OCI-LY1 (cell line): ENCODE results near the gene SYNE2.

ENCODE experiments used
- H2AFZ ChIP-seq: fragments of 200-600 bp; sonication (generic), shearing (Covaris generic); 2 replicates; pipeline ENCODE4 v1.6.0; 2014; ENCODE audit warnings: antibody characterized with exemption, mild to moderate bottlenecking, low read length
- H3F3A ChIP-seq: fragments of 200-600 bp; sonication (generic), shearing (Covaris generic); 2 replicates; pipeline ENCODE4 v1.6.0; 2014; ENCODE audit warnings: mild to moderate bottlenecking, antibody characterized with exemption, low read length, moderate library complexity; ENCODE audit not compliant: insufficient read depth
- H3K27ac ChIP-seq: fragments of 200-600 bp; sonication (generic); 2 replicates; pipeline ENCODE4 v1.5.1; 2014; ENCODE audit warnings: low read length, mixed run types, mild to moderate bottlenecking, low read depth; ENCODE audit not compliant: poor library complexity, severe bottlenecking
- H3K27me3 ChIP-seq: fragments of 200-600 bp; sonication (generic); 2 replicates; pipeline ENCODE4 v1.6.0; 2014; ENCODE audit warnings: antibody characterized with exemption, mild to moderate bottlenecking, low read length, moderate library complexity; ENCODE audit not compliant: insufficient read depth
- H3K36me3 ChIP-seq: fragments of 200-600 bp; sonication (generic); 2 replicates; pipeline ENCODE4 v1.6.1; 2014; ENCODE audit warnings: mild to moderate bottlenecking, antibody characterized with exemption, low read length, moderate library complexity, mixed read lengths; ENCODE audit not compliant: insufficient read depth
- H3K4me1 ChIP-seq: fragments of 200-600 bp; sonication (generic); 2 replicates; pipeline ENCODE4 v1.5.1; 2014; ENCODE audit warnings: mild to moderate bottlenecking, low read length, moderate library complexity; ENCODE audit not compliant: insufficient read depth, severe bottlenecking
- H3K4me2 ChIP-seq: fragments of 200-600 bp; sonication (generic), shearing (Covaris generic); 2 replicates; pipeline ENCODE4 v1.6.1; 2014; ENCODE audit warnings: low read length
- H3K4me3 ChIP-seq: fragments of 200-600 bp; sonication (generic); 2 replicates; pipeline ENCODE4 v1.5.1; 2014; ENCODE audit warnings: low read length, low read depth, mild to moderate bottlenecking, mixed read lengths; ENCODE audit not compliant: poor library complexity, severe bottlenecking
- H3K79me2 ChIP-seq: fragments of 200-600 bp; shearing (Covaris generic); 2 replicates; pipeline ENCODE4 v1.6.1; 2016; ENCODE audit warnings: mixed run types, low read length, mixed read lengths; ENCODE audit not compliant: insufficient read depth
- H3K9ac ChIP-seq: fragments of 200-600 bp; sonication (generic), shearing (Covaris generic); 2 replicates; pipeline ENCODE4 v1.6.1; 2014; ENCODE audit warnings: mild to moderate bottlenecking, low read length, mixed read lengths
- H3K9me2 ChIP-seq: fragments of 200-600 bp; sonication (generic), shearing (Covaris generic); 2 replicates; pipeline ENCODE4 v1.6.1; 2014; ENCODE audit warnings: low read depth, mild to moderate bottlenecking, low read length, mixed read lengths
- H3K9me3 ChIP-seq: fragments of 200-600 bp; shearing (Covaris generic); 2 replicates; pipeline ENCODE4 v1.6.1; 2014; ENCODE audit warnings: low read length, mixed read lengths
- H4K20me1 ChIP-seq: fragments of 200-600 bp; sonication (generic), shearing (Covaris generic); 2 replicates; pipeline ENCODE4 v1.6.0; 2016; ENCODE audit warnings: mild to moderate bottlenecking, low read length; ENCODE audit not compliant: insufficient read depth
- EZH2 ChIP-seq: fragments of 200-600 bp; sonication (generic), shearing (Covaris generic); IDR thresholded peaks from 2 replicates; pipeline ENCODE4 v1.8.0; 2017; ENCODE audit warnings: borderline replicate concordance, mixed run types, mild to moderate bottlenecking, antibody characterized with exemption, low read length, moderate library complexity, mixed read lengths
- TF ChIP-seq, protein P1 (sequence below): fragments of 200-600 bp; sonication (generic), shearing (Covaris generic); IDR thresholded peaks from 2 replicates; pipeline ENCODE4 v1.5.1; 2017; ENCODE audit warnings: mild to moderate bottlenecking, antibody characterized with exemption, low read length, moderate library complexity, mixed read lengths

The SYNE2 gene

DNA sequence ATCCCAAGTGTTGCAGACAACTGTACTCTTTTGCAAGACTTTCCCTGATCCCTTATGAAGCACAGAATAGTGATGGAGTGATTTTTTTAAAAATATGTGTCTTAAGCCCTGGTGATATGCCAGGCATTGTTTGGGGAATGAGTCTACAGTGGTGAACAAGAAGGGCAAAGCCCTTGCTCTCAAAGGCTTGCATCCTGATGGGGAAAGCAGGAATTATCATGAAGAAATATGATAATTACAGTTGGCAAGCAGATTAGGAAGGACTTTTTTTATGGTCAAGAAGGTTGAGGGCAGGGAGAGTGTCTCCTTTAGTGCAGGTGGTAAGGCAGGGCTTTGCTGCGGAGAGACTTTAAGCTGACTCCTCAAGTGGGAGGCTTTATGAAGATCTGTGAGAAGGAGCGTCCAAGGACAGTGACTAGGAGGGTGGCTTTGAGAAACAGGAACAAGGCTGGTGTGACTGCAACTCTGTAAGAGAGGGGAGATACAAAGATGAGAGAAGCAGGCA, 100.2 kb downstream of the SYNE2 start:
- Histone ChIP-seq H3K79me2 (no peaks in the 10 kb centered on the region), H3K27me3 (no peaks in the 10 kb centered on the region), H3K4me2 (no peak overlapping the region), H3K27ac (no peak overlapping the region), H3K4me3 (no peak overlapping the region), H3K36me3 (peaks cover 68% of the 10 kb centered on the region), H3K9me2 (no peaks in the 10 kb centered on the region), H4K20me1 (no peaks in the 10 kb centered on the region), H3K9me3 (no peaks in the 10 kb centered on the region), H3F3A (no peaks in the 10 kb centered on the region), H3K4me1 (no peaks in the 10 kb centered on the region), H2AFZ (no peak overlapping the region), H3K9ac (no peak overlapping the region)
- no peak for TF ChIP-seq EZH2
- TF ChIP-seq, protein P1, sequence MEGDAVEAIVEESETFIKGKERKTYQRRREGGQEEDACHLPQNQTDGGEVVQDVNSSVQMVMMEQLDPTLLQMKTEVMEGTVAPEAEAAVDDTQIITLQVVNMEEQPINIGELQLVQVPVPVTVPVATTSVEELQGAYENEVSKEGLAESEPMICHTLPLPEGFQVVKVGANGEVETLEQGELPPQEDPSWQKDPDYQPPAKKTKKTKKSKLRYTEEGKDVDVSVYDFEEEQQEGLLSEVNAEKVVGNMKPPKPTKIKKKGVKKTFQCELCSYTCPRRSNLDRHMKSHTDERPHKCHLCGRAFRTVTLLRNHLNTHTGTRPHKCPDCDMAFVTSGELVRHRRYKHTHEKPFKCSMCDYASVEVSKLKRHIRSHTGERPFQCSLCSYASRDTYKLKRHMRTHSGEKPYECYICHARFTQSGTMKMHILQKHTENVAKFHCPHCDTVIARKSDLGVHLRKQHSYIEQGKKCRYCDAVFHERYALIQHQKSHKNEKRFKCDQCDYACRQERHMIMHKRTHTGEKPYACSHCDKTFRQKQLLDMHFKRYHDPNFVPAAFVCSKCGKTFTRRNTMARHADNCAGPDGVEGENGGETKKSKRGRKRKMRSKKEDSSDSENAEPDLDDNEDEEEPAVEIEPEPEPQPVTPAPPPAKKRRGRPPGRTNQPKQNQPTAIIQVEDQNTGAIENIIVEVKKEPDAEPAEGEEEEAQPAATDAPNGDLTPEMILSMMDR = no peak

DNA sequence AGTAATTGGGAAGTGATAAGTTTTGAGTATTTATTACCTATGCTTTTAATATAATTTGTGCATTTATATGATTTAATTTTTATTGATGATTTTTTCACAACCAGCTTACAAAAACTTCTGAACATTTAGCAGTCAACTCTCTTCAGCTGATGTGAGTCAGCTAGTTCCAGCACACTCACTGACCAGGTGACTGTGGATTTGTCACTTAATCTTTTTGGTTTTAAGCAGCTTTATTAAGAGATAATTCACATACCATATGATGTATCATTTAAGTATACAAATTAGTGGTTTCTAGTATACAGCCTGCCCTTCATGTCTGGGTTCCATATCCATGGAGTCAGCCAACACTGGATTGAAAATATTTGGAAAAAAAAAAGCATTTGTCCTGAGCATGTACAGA, 103.5 kb downstream of the SYNE2 start:
- Histone ChIP-seq H3K9me3 (no peaks in the 10 kb centered on the region), H3K36me3 (peaks cover 52% of the 10 kb centered on the region), H3K9ac (no peak overlapping the region), H4K20me1 (no peaks in the 10 kb centered on the region), H3K4me3 (no peak overlapping the region), H3K79me2 (no peaks in the 10 kb centered on the region), H3K4me2 (no peak overlapping the region), H3K4me1 (no peaks in the 10 kb centered on the region), H2AFZ (no peak overlapping the region), H3K27me3 (no peaks in the 10 kb centered on the region), H3K9me2 (no peaks in the 10 kb centered on the region), H3F3A (no peaks in the 10 kb centered on the region), H3K27ac (no peak overlapping the region)
- TF ChIP-seq EZH2 = no peak
- TF ChIP-seq, protein P1 = no peak

DNA sequence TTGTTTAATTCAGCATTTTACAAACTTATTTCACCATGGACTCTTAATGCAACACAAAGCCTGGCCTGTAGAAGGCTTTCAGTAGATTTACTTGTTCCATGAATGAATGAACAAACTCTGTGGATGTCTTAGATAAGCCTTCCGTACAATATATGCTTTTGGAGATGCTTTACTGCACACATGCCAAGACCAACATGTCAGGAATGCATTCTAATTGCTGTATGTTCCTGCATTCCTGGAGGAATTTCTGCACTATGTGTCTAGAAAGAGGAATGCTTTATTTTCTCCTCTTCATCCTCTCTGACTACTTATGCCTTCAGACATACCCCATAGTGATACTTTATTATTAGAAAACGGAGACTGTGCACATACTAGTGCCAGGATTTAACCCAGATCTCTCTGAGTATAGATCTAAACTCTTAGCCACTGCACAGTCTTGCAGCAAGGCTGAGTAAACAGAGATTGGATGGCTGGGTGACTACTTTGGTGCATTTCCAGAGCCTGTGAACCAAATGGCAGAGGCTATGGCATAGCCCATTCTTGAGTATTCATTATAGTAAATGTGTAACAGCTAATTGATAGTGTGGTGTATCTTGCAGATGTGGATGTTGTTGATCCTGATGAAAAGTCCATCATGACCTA, 108.2 kb downstream of the SYNE2 start:
- peaks cover 7% of the 10 kb centered on the region for H3K4me1 ChIP-seq
- no peak overlapping the region for H3K9ac ChIP-seq
- no peaks in the 10 kb centered on the region for H3K79me2 ChIP-seq
- no peaks in the 10 kb centered on the region for H3K9me2 ChIP-seq
- no peak overlapping the region for H3K27ac ChIP-seq
- TF ChIP-seq, protein P1 = no peak
- TF ChIP-seq EZH2 = no peak
- H2AFZ ChIP-seq = no peak overlapping the region
- H3K36me3 ChIP-seq = peaks cover 48% of the 10 kb centered on the region
- no peak overlapping the region for H3K4me2 ChIP-seq
- H3K4me3 ChIP-seq = no peak overlapping the region
- H3K9me3 ChIP-seq = no peaks in the 10 kb centered on the region
- no peaks in the 10 kb centered on the region for H3F3A ChIP-seq
- no peaks in the 10 kb centered on the region for H4K20me1 ChIP-seq
- no peaks in the 10 kb centered on the region for H3K27me3 ChIP-seq
